Upper lobe of right lung (tissue), 1 donor: Measurements from ENCODE around the gene OR10G4. TPM values are rescaled to one million over a fixed set of nuclear protein-coding genes. Genes with fewer than 3 reads are reported as not detected.

ENCODE experiments used
- ATAC-seq: fragments of 200-7000 bp; cut with Tn5 transposase; one replicate; pipeline ENCODE4 v1.9.1; 2020; ENCODE audit warnings: mild to moderate bottlenecking, moderate library complexity
- DNase-seq: peaks from one replicate; pipeline ENCODE4 v3.0.0-alpha.2; 2020
- H3K27ac ChIP-seq: fragments of 200-600 bp; one replicate; pipeline ENCODE4 v1.8.0; 2022
- H3K27me3 ChIP-seq: fragments of 200-600 bp; one replicate; pipeline ENCODE4 v1.8.0; 2022; ENCODE audit warnings: mild to moderate bottlenecking
- H3K36me3 ChIP-seq: fragments of 200-600 bp; one replicate; pipeline ENCODE4 v1.8.0; 2022
- H3K4me1 ChIP-seq: fragments of 200-600 bp; one replicate; pipeline ENCODE4 v1.8.0; 2022
- H3K4me3 ChIP-seq: fragments of 200-600 bp; one replicate; pipeline ENCODE4 v1.8.0; 2022; ENCODE audit warnings: mild to moderate bottlenecking
- H3K9me3 ChIP-seq: fragments of 200-600 bp; one replicate; pipeline ENCODE4 v1.8.0; 2022
- CTCF ChIP-seq: fragments of 200-600 bp; IDR thresholded peaks from one replicate; pipeline ENCODE4 v1.8.0; 2022; ENCODE audit warnings: antibody characterized with exemption
- intact Hi-C: fragments of 100-400 bp; cut with DNase I; formaldehyde crosslinking; loops from one replicate; pipeline ENCODE4 v1.11.0; 2022
- total RNA-seq: library from RNA; stranded (reverse); fragmentation: NEBNext Ultra II Directional; extraction: Animal tissue kit (Norgen Biotek cat#: 25700); gene quantifications from one replicate; pipeline ENCODE4 v1.2.1, GENCODE V29; 2021
- donor health status: DM: no; HTN: yes; CAD: no; lungs with severe emphysema.

OR10G4 gene
- total RNA-seq, 1 donor from 2014 or later, result not detected

GRCh38 chr11:124043420-124043819 lies 30.6 kb downstream of the OR10G4 start:
- H3K4me1 ChIP-seq, result no peaks in the 10 kb centered on the region
- H3K9me3 ChIP-seq, result no peaks in the 10 kb centered on the region
- H3K27me3 ChIP-seq, result no peaks in the 10 kb centered on the region
- TF ChIP-seq CTCF, result no peak
- H3K36me3 ChIP-seq, result no peaks in the 10 kb centered on the region
- ATAC-seq (no peak), DNase-seq (no peak)
- intact Hi-C loops, result no loop called here
- no peak overlapping the region for H3K4me3 ChIP-seq
- no peak overlapping the region for H3K27ac ChIP-seq

- no peak for TF ChIP-seq CTCF
- ATAC-seq (no peak), DNase-seq (no peak)
- intact Hi-C loops, result no loop called here
- H3K27ac ChIP-seq, result no peak overlapping the region
- H3K9me3 ChIP-seq, result no peaks in the 10 kb centered on the region
- no peaks in the 10 kb centered on the region for H3K27me3 ChIP-seq
- no peaks in the 10 kb centered on the region for H3K4me1 ChIP-seq
- no peaks in the 10 kb centered on the region for H3K36me3 ChIP-seq
- H3K4me3 ChIP-seq, result no peak overlapping the region
Measured at GRCh38 chr11:124050748-124051147, 38.0 kb downstream of the OR10G4 start.

GRCh38 chr11:124052966-124053365 lies 40.2 kb downstream of the OR10G4 start:
- intact Hi-C loops, result no loop called here
- H3K9me3 ChIP-seq, result no peaks in the 10 kb centered on the region
- ATAC-seq, result no peak
- H3K36me3 ChIP-seq, result no peaks in the 10 kb centered on the region
- H3K4me1 ChIP-seq, result no peaks in the 10 kb centered on the region
- no peak overlapping the region for H3K27ac ChIP-seq
- H3K4me3 ChIP-seq, result no peak overlapping the region
- no peak for TF ChIP-seq CTCF
- no peak for DNase-seq
- H3K27me3 ChIP-seq, result no peaks in the 10 kb centered on the region

Other genes with a start within 250 kb of the OR10G4 start
- not detected for gene OR6M1, start 206.6 kb upstream of the OR10G4 start, total RNA-seq
- not detected for gene TMEM225, start 127.3 kb upstream of the OR10G4 start, total RNA-seq
- gene OR8D4, start 110.8 kb upstream of the OR10G4 start, total RNA-seq, result not detected
- not detected for gene OR4D5, start 73.4 kb upstream of the OR10G4 start, total RNA-seq
- gene OR6T1, start 69.2 kb upstream of the OR10G4 start, total RNA-seq, result not detected
- not detected for gene OR10S1, start 35.2 kb upstream of the OR10G4 start, total RNA-seq
- not detected for gene OR10G6, start 17.8 kb upstream of the OR10G4 start, total RNA-seq
- gene OR10G9, start 10.0 kb downstream of the OR10G4 start, total RNA-seq, result not detected
- not detected for gene OR10G8, start 13.8 kb downstream of the OR10G4 start, total RNA-seq
- gene OR10G7, start 28.3 kb downstream of the OR10G4 start, total RNA-seq, result not detected
- 42.0 TPM for gene VWA5A, start 102.5 kb downstream of the OR10G4 start, total RNA-seq
- gene OR10D3, start 170.3 kb downstream of the OR10G4 start, total RNA-seq, result not detected
- not detected for gene OR8G1, start 228.1 kb downstream of the OR10G4 start, total RNA-seq
- 0.58 TPM for gene OR8G5, start 243.4 kb downstream of the OR10G4 start, total RNA-seq